PC-9 (cell line): Measurements from ENCODE around the gene GSDME. TPM values are rescaled to one million over a fixed set of nuclear protein-coding genes. Genes with fewer than 3 reads are reported as not detected.

ENCODE experiments used
- BruUV-seq: library from RNA; stranded (reverse); fragments of 400-500 nt; replicated peaks from 2 replicates; lab custom pipeline; 2021; lab: Mats Ljungman, UMichigan
- CTCF ChIA-PET: fragments of 300-600 bp; sonication (Branson Sonifier 250); formaldehyde crosslinking; loops from one replicate; lab custom pipeline; 2022; ENCODE audit warnings: antibody characterized with exemption; lab: Charles Lee
- POLR2A ChIA-PET: fragments of 300-600 bp; sonication (Branson Sonifier 250); formaldehyde crosslinking; loops from one replicate; lab custom pipeline; 2022; ENCODE audit warnings: antibody characterized with exemption; ENCODE audit not compliant: unreplicated experiment; lab: Charles Lee
- DNase-seq, 2 experiments: peaks; one replicate each; pipeline versions ENCODE4 v3.0.0 to v3.0.0-alpha.2; 2015 to 2022; ENCODE audit warnings: mixed read lengths in 1 of 2
- H2AFZ ChIP-seq: fragments of 200-600 bp; sonication (generic); 2 replicates; pipeline ENCODE4 v1.8.1; 2017; ENCODE audit warnings: antibody characterized with exemption
- H3F3A ChIP-seq: fragments of 200-600 bp; sonication (generic); 2 replicates; pipeline ENCODE4 v1.8.1; 2017; ENCODE audit warnings: antibody characterized with exemption, mild to moderate bottlenecking, low read depth; ENCODE audit not compliant: insufficient read depth
- H3K27ac ChIP-seq: fragments of 200-600 bp; sonication (generic); 2 replicates; pipeline ENCODE4 v1.6.1; 2016; ENCODE audit warnings: mixed run types
- H3K27me3 ChIP-seq: fragments of 200-600 bp; sonication (generic); 2 replicates; pipeline ENCODE4 v1.6.1; 2016; ENCODE audit warnings: low read depth, mixed run types; ENCODE audit not compliant: insufficient read depth
- H3K36me3 ChIP-seq: fragments of 200-600 bp; sonication (generic); 2 replicates; pipeline ENCODE4 v1.6.1; 2016; ENCODE audit warnings: low read depth, mixed run types
- H3K4me1 ChIP-seq: fragments of 200-600 bp; sonication (generic); replicated peaks from 2 replicates; pipeline ENCODE4 v1.6.1; 2016; ENCODE audit warnings: mixed run types; ENCODE audit not compliant: insufficient read depth
- H3K4me2 ChIP-seq: fragments of 200-600 bp; sonication (generic); 2 replicates; pipeline ENCODE4 v1.6.1; 2017; ENCODE audit warnings: mixed run types
- H3K4me3 ChIP-seq: fragments of 200-600 bp; sonication (generic); 2 replicates; pipeline ENCODE4 v1.6.1; 2016; ENCODE audit warnings: mixed run types
- H3K79me2 ChIP-seq: fragments of 200-600 bp; sonication (generic); 2 replicates; pipeline ENCODE4 v1.6.1; 2017; ENCODE audit warnings: low read depth, mixed run types
- H3K9me2 ChIP-seq: fragments of 200-600 bp; sonication (generic); 2 replicates; pipeline ENCODE4 v1.8.1; 2017; ENCODE audit warnings: mild to moderate bottlenecking; ENCODE audit not compliant: insufficient read depth
- H3K9me3 ChIP-seq: fragments of 200-600 bp; sonication (generic); 2 replicates; pipeline ENCODE4 v1.8.1; 2016; ENCODE audit warnings: low read depth; ENCODE audit not compliant: insufficient read depth
- H4K20me1 ChIP-seq: fragments of 200-600 bp; sonication (generic); 2 replicates; pipeline ENCODE4 v1.8.1; 2017; ENCODE audit not compliant: insufficient read depth
- CTCF ChIP-seq: fragments of 200-600 bp; sonication (generic); conservative IDR thresholded peaks from 2 replicates; pipeline ENCODE4 v1.6.1; 2017; ENCODE audit warnings: mixed run types, antibody characterized with exemption, mild to moderate bottlenecking, moderate library complexity
- EZH2 ChIP-seq: fragments of 200-600 bp; sonication (generic); IDR thresholded peaks from 2 replicates; pipeline ENCODE4 v1.8.0; 2017; ENCODE audit warnings: antibody characterized with exemption, low read depth
- intact Hi-C: fragments of 100-400 bp; cut with micrococcal nuclease; formaldehyde crosslinking; loops from one replicate; pipeline ENCODE4 v1.10.0; 2022; ENCODE audit not compliant: unreplicated experiment
- total RNA-seq: library from RNA; stranded (reverse); gene quantifications from 2 replicates; pipeline ENCODE4 v1.2.3, GENCODE V29; 2021

GSDME gene
- total RNA-seq, 1 experiment from 2014 or later: 11.5 TPM

- POLR2A ChIA-PET: no interaction called here
- TF ChIP-seq EZH2 (no peak), CTCF (peak; percentile 97)
- no peaks in the 10 kb centered on the region for H4K20me1 ChIP-seq
- no peaks in the 10 kb centered on the region for H3F3A ChIP-seq
- H3K4me2 ChIP-seq: no peak overlapping the region
- H3K27me3 ChIP-seq: no peaks in the 10 kb centered on the region
- no peaks in the 10 kb centered on the region for H3K9me2 ChIP-seq
- DNase-seq: peak; percentile 39 to 48
- no peak overlapping the region for H2AFZ ChIP-seq
- H3K27ac ChIP-seq: no peak overlapping the region
- no peak overlapping the region for H3K4me3 ChIP-seq
- H3K79me2 ChIP-seq: no peaks in the 10 kb centered on the region
- intact Hi-C loops: loop anchor here (1.0 to 5.0 kb wide), 10 partner anchors 89 to 1118 kb away; no protein-coding TSS in a partner anchor
- H3K4me1 ChIP-seq: peaks cover 21% of the 10 kb centered on the region
- no peaks in the 10 kb centered on the region for H3K9me3 ChIP-seq
- CTCF ChIA-PET: interaction anchor here (0.6 to 1.5 kb wide), 3 partner anchors 376 to 433 kb away, joined by 3 to 5 read pairs (median 4); no protein-coding TSS in a partner anchor
- BruUV-seq: no TSS peak
- no peaks in the 10 kb centered on the region for H3K36me3 ChIP-seq
Measured at GRCh38 chr7:24665564-24666294, 91.5 kb downstream of the GSDME start.

GRCh38 chr7:24660546-24660945, 96.7 kb downstream of the GSDME start:
- no peak for TF ChIP-seq EZH2
- H3K27ac ChIP-seq: no peak overlapping the region
- intact Hi-C loops: no loop called here
- no peak overlapping the region for H3K4me3 ChIP-seq
- H3K36me3 ChIP-seq: no peaks in the 10 kb centered on the region; the same call in 1 of the 2 replicates
- H3K79me2 ChIP-seq: no peaks in the 10 kb centered on the region
- BruUV-seq: no TSS peak
- H3K4me2 ChIP-seq: no peak overlapping the region
- H3K27me3 ChIP-seq: no peaks in the 10 kb centered on the region
- no peak for DNase-seq
- H3K4me1 ChIP-seq: no peaks in the 10 kb centered on the region
- CTCF ChIA-PET: no interaction called here
- H3K9me2 ChIP-seq: no peaks in the 10 kb centered on the region
- no peaks in the 10 kb centered on the region for H4K20me1 ChIP-seq
- POLR2A ChIA-PET: no interaction called here
- no peaks in the 10 kb centered on the region for H3F3A ChIP-seq
- no peak overlapping the region for H2AFZ ChIP-seq
- no peaks in the 10 kb centered on the region for H3K9me3 ChIP-seq

- Histone ChIP-seq H3K27ac (no peak overlapping the region), H3K79me2 (no peaks in the 10 kb centered on the region), H3K9me2 (no peaks in the 10 kb centered on the region), H3K4me2 (no peak overlapping the region), H2AFZ (no peak overlapping the region), H3K4me1 (no peaks in the 10 kb centered on the region), H4K20me1 (no peaks in the 10 kb centered on the region), H3F3A (no peaks in the 10 kb centered on the region), H3K9me3 (no peaks in the 10 kb centered on the region), H3K27me3 (no peaks in the 10 kb centered on the region), H3K36me3 (no peaks in the 10 kb centered on the region; the same call in 1 of the 2 replicates), H3K4me3 (no peak overlapping the region)
- no peak for DNase-seq
- TF ChIP-seq EZH2: no peak
- POLR2A ChIA-PET: no interaction called here
- intact Hi-C loops: no loop called here
- BruUV-seq: no TSS peak
- CTCF ChIA-PET: interaction anchor here (0.5 kb wide), 1 partner anchor 371 kb away, joined by 3 read pairs; no protein-coding TSS in a partner anchor
Measured at GRCh38 chr7:24659505-24659904, 97.8 kb downstream of the GSDME start.

- POLR2A ChIA-PET: no interaction called here
Measured at GRCh38 chr7:24657980-24658379, 99.3 kb downstream of the GSDME start.

More at GRCh38 chr7:24657980-24658379, 99.3 kb downstream of the GSDME start:
- TF ChIP-seq EZH2 (no peak), CTCF (no peak)
- Histone ChIP-seq H3K36me3 (no peaks in the 10 kb centered on the region; the same call in 1 of the 2 replicates), H3F3A (no peaks in the 10 kb centered on the region), H3K9me3 (no peaks in the 10 kb centered on the region), H3K4me1 (no peaks in the 10 kb centered on the region), H3K27me3 (no peaks in the 10 kb centered on the region), H3K9me2 (no peaks in the 10 kb centered on the region), H3K4me3 (no peak overlapping the region), H3K4me2 (no peak overlapping the region), H3K79me2 (no peaks in the 10 kb centered on the region), H2AFZ (no peak overlapping the region), H3K27ac (no peak overlapping the region), H4K20me1 (no peaks in the 10 kb centered on the region)
- CTCF ChIA-PET: no interaction called here
- DNase-seq: no peak
- BruUV-seq: no TSS peak
- intact Hi-C loops: no loop called here
